ENCODE measurements around the gene LMBRD1.

The LMBRD1 gene

GRCh38 chr6:69665437-69665836 lies 131.4 kb downstream of the LMBRD1 start:
- Histone ChIP-seq H3K4me3 (no peak overlapping the region), H3K27ac (no peak overlapping the region)

- Histone ChIP-seq H3K27ac (no peak overlapping the region), H3K4me3 (no peak overlapping the region)
Observed at GRCh38 chr6:69664551-69664950, 132.3 kb downstream of the LMBRD1 start.

GRCh38 chr6:69663215-69663614 lies 133.6 kb downstream of the LMBRD1 start:
- H3K27ac ChIP-seq, result no peak overlapping the region
- H3K4me3 ChIP-seq, result no peak overlapping the region

- no peak overlapping the region for H3K27ac ChIP-seq
- H3K4me3 ChIP-seq, result no peak overlapping the region
Observed at GRCh38 chr6:69650703-69651102, 146.1 kb downstream of the LMBRD1 start.

GRCh38 chr6:69647726-69648125 lies 149.1 kb downstream of the LMBRD1 start:
- no peak overlapping the region for H3K27ac ChIP-seq
- no peak overlapping the region for H3K4me3 ChIP-seq

- no peak overlapping the region for H3K4me3 ChIP-seq
- H3K27ac ChIP-seq, result no peak overlapping the region
Observed at GRCh38 chr6:69643688-69644087, 153.1 kb downstream of the LMBRD1 start.

GRCh38 chr6:69632932-69633331 lies 163.9 kb downstream of the LMBRD1 start:
- no peak overlapping the region for H3K4me3 ChIP-seq
- H3K27ac ChIP-seq, result no peak overlapping the region

GRCh38 chr6:69631552-69632346 lies 165.1 kb downstream of the LMBRD1 start:
- Histone ChIP-seq H3K4me3 (no peak overlapping the region), H3K27ac (no peak overlapping the region)

GRCh38 chr6:69630767-69631166 lies 166.0 kb downstream of the LMBRD1 start:
- no peak overlapping the region for H3K27ac ChIP-seq
- H3K4me3 ChIP-seq, result no peak overlapping the region

- Histone ChIP-seq H3K4me3 (no peak overlapping the region), H3K27ac (no peak overlapping the region)
Observed at GRCh38 chr6:69627625-69628024, 169.2 kb downstream of the LMBRD1 start.

- H3K4me3 ChIP-seq, result no peak overlapping the region
- no peak overlapping the region for H3K27ac ChIP-seq
Observed at GRCh38 chr6:69624944-69625343, 171.9 kb downstream of the LMBRD1 start.

Measured in skin epidermis (tissue), 12 donors.